Activated T-cell treated with anti-CD3 and anti-CD28 coated beads for 24 hours (primary cell): ENCODE measurements around the gene FAM149A.

ENCODE experiments used
- DNase-seq: peaks from one replicate; pipeline ENCODE4 v3.0.0-alpha.2; 2020; ENCODE audit warnings: low read depth

FAM149A gene

DNA sequence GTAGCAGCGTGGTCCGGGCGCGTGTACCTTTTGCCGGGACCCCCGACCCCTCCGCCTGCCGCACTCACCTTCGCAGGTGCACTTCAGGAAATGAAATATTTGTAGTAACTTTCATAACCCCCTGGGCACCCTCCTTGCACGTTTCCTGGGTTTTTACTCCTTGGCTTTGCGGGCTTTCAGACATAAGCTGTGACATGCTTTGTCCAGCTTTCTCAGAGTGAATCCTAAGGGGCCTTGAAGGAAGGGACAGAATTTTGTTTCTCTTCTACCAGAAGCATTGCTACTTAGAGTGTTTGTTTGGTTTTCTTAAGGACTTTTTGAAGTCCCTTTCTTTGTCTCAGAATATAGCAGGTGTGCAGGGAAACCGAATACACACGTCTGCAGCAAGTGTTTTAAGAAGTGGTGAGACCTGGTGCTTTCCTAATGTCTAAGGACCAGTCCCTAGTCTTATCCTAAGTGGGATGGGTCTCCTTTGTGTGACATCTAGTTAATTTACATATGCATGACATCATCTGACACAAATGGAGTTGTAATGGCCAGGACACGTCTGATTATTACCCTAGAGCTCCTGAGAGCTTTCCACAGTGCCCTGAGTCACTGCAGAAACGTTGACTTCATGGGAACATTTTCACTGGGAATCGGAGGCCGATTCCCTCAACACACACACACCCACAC, 1.3 kb downstream of the FAM149A start:
- DNase-seq: no peak

DNA sequence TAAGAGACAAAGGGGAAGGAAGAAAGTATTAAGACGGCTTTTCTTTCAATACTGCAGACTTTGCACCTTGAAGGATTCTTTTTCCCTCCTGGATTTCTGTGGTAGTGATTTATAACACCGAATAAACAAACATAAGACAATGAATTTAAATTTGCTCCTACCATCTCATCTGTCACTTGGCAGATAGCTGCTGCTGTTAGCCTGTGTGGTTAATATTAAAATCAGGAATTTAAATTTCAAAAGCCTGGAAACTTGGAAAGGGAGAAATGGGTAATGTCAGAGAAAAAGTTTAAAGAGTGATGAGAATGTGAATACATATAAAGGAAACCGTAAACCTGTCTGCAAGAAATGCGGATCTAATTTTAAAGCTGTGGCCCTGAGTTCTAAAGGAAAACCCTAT, 3.4 kb downstream of the FAM149A start:
- no peak for DNase-seq

DNA sequence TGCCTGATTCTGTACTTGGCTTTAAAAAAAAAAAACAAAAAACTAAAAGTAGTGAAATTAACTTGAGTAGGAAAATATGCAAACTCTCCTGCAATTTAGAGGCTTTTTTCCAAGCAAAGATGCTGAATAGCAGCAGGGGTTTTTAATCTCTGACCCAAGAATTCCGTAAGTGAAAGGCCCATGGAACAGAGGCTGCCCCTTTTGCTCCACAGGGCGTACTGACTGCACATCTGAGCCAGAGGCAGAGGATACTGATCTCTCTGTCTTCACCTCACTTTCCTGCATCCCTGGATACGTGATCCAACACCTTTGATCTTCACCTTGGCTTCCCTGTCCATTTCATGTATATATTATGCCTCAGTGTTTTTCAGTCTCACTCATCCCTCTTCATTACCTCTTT, 3.9 kb downstream of the FAM149A start:
- DNase-seq: no peak

DNA sequence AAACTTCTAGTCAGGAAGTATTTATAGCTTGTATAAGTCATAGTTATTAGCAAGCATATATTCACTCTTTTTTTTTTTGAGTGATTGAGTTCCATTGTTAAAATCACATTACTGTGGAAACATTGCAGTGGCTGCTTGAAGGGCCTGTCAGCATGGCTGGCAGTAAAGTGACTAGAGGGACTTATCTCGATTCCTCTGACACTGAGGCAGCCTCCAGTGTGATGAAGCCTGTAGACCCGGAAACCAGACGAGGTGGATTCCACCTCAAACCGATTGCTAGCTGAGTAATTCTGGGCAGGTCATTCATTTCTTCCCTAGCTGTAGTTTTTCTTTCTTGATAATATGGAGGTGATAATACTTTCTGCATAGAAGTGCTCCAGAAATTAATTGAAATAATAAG, 4.7 kb downstream of the FAM149A start:
- DNase-seq: no peak

DNA sequence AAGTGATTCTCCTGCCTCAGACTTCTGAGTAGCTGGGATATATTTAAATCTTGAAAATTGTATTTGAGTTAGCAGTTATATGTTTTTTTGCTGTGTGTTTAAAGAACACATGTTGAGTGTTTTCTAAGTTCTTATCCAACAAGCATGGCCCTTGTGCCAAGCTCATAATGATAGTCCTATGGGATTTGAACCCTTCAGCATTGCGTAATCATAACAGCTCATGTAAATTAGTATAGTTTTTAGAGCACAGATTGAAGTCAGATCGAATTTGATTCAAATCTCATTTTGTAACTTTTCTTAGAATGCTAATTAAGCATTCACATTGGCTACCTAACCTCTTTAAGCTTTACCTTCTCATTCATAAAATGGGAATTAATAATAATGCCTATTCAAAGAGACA, 12.2 kb downstream of the FAM149A start:
- DNase-seq: no peak

DNA sequence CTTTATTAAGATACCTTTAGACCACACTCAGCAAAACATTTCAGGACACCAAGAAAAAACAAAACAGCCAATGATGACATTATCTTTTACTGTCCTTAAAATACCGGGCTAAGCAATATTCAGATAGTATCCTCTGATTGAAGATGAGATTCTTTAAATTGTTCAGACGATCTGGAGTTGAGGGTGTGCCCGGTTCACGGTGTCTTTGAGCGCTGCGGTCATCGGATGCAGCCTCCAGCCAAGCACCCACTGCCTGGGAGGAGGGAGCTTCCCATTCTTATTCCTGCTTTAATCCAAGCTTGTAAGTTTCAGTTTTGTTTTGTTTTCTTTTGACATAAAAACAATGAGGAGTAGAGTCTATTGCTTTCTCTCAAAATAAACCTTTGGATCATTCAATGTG, 14.1 kb downstream of the FAM149A start:
- no peak for DNase-seq

DNA sequence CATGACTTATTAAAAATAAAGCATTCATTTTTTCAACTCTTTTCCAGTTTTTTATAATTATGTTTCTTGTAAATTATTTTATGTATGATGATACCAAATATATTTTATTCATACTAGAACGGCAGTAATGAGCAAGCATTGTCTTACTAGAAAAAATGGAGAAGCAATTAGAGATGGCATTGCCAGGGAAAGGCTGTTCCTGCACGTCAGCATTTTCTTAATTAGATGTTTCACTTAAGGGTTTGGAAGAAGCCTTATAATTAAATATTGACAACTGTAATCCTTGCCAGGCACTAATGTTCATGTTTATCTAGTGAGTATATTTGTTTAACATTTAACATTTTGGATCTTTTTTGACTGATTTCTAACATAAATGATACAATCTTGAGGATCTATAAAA, 16.6 kb downstream of the FAM149A start:
- no peak for DNase-seq

DNA sequence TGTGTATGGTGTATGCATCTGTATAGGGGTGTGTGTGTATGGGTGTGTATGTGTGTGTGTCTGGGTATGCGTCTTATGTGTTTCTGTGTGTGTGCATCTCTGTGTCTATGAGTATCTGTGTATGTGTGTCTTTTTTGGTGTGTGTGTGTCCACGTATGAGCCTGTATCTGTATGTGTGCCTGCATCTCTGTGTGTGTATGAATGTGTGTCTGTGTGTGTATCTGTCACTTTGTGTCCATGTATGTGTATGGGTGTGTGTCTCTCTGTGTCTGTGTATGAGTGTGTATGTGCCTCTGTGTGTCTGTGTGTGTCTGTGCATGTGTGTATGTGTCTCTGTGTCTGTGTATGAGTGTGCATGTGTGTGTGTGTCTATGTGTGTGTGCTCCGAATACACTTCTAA, 24.3 kb downstream of the FAM149A start:
- no peak for DNase-seq

DNA sequence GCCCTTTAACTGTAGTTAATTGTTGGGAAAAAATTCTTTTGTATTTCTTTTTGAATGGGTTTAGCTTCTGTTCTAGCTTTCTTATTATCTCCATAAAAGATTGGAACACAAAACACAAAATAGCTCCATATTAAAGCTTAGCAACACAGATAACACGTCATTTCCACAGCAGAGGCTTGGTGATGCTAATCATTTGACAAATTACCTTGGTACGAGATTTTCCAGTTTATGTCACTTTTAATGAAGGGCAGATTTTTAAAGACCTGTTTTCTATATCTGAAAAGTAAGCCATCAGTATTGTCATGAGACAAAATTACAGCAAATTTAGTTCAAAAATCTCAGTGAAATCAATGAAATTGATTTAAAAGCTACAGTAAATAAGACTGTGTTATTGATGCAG, 27.4 kb downstream of the FAM149A start:
- DNase-seq: no peak

DNA sequence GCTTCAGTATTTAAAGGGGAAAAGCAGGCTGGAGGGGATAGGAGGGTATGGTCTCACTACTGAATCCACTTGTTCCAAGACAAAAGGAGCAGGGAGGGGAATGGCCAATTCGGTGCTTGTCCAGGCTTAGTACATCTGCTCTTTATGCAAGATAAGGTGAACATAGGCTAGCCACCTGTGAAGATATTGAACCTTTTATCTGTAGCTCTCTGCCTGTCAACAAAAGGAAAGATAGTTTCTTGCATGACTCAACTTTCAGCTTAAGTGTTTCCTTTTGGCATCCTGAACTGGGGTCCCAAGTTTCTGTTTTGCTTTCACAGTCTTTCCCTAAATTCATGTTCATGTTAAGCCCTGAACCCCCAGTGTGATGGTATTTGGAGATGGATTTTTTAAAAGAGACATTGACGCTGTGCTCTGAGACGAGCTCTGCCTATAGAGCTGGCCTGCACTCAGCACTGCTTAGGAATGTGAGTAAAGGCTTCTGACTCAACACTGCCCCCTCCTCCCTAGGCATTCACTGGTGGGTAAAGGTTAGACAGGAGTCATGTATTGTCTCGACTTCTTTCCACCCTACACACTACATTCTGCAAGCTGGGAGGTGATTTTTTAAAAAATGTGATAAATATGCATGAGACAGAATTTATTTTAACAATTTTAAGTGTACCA, 28.2 kb downstream of the FAM149A start:
- no peak for DNase-seq

DNA sequence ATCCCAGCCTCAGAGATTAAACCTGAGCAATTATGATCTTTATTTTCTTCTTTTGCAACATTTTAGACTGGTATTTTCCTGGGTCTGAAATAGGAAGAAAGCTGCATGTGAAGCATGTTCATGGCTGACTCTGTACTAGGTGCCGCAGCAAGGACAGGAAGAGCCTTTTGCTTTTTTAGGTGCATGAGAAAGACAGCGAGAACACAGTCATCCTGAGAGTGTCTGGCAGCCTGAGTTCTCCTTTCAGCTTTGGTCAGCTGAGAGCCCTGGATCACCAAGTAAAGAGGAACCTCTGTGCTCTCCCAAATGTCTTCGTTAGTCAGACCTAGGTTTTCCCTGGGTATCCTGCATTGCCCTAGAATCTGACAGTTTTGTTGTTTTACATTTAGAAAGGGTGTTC, 29.8 kb downstream of the FAM149A start:
- DNase-seq: no peak

DNA sequence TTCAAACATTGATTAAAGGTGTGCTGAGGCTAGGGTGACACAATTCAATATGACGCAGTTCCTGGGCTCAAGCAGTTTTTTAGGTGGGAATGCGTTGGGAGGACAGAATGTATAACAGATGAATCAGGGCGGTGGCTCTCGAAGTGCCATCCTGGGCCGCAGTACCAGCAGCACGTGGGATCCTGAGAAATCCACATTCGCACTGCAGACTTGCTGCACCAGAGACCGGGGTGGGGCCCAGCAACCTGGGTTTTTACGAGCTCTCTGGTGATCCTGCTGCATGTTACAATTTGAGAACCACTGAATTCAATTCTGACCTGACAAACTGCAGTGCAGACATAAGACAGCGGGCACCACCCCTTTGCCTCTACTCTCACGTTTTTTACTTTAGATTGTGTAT, 30.4 kb downstream of the FAM149A start:
- no peak for DNase-seq

DNA sequence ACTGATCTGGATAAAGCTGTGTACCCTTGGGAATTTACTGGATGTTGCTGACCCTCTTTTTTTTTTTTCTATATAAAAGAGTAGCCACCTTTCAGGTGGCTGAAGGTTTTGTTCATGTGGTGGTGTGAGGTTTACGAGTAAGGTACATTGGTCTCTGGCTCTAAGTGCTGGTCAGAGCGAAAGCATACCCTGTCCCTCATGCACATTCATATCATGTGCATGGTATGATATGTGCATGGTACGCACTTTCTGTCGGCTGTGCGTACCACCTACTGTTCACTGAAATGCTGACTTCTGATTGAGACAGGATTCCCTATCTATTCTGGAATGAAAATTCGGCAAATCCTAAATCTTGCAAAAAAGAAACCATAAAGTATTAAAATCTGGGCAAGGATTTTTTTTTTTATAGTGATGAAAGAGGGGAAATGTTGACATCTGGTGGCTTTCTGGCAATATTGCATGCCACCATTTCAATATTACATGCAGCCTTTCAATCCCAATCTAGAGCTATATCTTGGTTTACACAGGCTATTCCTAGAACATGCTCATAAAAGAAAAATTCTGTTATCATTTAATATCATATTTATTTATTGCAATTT, 32.8 kb downstream of the FAM149A start:
- no peak for DNase-seq

DNA sequence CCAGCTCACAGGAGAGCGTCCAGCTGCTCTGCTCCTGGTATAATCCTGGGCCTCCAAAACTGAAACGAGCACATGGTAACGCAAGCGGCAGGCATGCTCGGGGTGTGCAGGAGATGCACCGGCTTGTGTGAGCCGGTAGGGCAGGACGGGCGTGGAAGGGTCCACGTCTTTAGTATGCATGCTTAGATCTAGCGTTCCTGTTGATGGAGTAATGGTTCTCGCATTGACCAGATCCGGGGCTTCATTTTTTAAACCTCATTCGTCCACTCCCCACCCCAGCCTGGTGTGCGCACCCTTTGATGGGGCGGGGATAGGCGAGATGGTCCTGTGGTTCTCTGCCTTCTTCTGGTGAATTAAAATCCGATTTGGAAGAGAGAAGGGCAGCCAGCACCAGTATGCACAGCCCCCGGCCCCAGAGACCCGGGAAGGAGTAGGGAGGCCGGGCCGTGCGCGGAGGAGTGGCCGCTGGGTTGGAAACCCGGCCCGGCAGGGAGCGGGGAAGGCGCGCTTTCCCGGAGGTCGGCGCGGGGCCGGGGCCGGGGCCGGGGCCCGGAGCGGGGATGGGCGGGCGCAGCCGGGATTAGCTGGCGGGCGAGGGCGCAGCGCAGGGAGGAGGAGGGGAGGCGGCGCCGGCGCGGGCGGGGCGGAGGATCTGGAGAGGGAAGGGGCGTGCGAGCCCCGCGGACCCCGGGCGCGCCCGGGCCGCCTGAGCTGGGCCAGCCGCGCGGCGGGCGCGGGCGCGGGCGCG, 39.9 kb downstream of the FAM149A start:
- no peak for DNase-seq

DNA sequence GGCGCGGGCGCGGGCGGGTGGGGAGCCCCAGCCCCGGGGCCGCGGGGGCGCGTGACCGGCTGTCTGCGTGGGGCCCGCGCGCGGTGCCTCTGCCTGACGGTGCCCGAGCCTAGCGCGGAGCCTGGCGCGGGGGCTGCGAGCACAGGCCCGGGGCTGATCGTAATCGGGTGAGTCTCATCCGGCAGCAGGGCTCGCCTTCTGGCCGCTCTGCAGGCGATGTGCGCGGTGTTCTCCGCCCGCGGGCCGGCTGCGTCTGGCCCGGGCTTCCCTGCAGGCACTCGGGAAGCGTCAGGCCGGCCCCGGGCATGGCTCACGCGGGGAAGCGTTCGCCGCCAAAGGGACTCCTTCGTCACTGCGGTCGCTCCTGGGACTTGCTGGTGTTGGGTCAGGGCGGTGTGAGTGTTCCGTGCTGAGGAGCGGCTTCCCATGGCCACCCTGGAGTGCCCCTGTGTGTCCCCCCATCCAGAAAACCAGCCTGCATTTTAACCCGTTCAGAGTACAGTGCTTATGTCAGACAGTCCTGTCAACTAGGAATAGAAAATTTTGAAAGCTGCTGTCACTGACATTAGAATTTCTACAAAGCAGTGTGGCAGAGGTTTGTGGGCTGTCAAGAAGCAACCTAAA, 40.6 kb downstream of the FAM149A start:
- DNase-seq: no peak

DNA sequence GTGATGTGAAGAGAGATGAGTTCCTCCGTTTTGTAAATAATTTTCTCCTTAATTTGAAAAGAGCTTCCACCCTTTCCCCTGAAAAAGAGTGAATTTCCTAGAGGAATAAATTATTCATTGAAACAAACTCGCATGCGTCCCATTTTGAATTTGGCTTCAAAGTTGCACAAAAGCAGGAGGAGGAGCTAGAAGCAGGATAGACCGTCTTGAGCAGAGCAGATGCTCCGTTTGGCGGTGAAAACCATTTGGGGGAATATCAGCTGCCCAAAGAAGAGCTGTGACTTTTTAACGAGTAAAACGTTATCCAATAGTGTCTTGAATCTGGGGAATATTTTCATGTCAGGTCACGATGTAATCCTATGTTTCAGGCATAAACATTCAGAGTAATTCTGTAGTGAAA, 42.0 kb downstream of the FAM149A start:
- no peak for DNase-seq

DNA sequence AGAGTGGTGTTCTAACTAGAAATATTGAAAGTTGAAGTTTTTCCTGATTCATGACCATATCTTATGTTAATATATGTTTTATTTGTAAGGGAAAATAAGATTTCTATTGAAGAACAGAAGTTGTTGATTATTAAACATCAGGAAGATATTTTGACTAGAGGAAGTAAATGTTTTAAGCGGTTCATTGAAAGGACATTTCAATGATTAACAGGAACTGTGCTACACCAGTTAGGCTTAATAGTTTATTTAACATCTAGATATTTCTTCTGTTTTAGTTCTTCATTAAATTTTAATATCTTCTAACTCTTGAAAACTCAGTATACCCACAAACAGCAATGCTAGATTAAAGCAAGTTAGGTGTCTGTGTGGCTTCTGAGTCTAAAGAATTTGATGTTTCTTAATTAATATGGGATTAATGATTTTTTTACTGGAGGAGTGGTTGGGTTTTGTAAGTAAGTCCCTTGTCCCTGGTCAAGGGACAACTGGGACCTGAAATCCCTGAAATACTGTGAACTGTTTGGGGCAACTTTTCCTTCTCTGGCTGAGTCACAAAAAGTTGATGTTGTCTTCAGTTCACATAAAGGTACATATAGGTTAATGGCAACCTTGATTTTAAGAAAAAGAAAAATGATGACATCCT, 44.0 kb downstream of the FAM149A start:
- no peak for DNase-seq

DNA sequence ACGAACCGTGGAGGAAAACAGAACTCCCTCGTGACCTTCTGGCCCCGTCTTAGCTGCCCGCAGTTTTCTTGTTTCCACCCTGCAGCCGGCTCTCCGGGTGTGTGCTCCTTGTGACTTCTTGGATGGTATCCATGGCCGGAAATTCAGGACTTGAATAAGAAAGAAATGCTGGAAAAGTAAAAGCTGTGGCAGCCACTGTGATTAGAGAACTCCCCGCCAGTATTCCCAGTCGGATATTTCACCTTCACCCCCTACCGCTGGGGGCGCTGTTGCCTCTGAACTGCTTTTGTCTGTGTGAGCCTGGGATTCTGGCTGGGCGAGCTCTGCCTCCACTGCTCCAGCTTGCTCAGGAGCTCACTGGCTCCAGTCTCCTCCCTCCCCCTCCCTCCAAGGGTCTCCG, 45.4 kb downstream of the FAM149A start:
- no peak for DNase-seq

DNA sequence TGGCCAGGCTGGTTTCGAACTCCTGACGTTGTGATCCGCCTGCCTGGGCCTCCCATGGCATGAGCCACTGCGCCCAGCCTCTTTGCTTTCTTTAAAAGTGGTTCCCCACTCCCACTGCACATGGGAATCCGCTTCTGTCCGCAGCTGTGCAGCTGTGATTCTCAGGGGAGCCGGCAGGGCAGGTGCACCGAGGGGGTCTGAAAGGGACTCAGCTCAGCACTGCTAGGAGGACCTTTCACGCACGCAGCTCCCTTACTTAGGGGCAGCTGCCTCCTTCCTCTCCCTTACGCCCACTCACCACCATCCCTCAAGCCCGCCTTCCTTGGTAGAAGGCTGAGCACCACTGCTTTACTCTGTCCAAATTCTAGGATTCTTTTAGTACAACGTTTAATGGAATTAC, 46.4 kb downstream of the FAM149A start:
- DNase-seq: no peak

DNA sequence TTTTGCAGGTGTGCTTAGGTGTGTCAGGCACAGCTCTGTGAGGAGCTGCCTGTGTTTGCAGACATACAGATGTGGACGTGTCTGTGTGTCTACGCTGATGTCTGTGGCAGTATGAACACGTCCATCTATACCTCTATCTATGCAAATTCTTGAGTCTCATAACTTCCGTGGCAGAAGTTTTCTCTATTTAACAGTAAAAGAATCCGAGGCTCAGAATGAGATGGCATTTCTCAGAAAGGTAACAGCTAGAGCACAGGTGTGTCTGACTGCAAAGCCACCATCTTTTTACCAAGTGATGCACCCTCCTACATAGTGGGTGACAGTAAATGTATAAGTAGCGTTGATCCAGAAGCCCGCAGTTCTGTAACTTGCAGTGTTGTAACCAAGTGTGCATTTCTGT, 47.0 kb downstream of the FAM149A start:
- DNase-seq: no peak

DNA sequence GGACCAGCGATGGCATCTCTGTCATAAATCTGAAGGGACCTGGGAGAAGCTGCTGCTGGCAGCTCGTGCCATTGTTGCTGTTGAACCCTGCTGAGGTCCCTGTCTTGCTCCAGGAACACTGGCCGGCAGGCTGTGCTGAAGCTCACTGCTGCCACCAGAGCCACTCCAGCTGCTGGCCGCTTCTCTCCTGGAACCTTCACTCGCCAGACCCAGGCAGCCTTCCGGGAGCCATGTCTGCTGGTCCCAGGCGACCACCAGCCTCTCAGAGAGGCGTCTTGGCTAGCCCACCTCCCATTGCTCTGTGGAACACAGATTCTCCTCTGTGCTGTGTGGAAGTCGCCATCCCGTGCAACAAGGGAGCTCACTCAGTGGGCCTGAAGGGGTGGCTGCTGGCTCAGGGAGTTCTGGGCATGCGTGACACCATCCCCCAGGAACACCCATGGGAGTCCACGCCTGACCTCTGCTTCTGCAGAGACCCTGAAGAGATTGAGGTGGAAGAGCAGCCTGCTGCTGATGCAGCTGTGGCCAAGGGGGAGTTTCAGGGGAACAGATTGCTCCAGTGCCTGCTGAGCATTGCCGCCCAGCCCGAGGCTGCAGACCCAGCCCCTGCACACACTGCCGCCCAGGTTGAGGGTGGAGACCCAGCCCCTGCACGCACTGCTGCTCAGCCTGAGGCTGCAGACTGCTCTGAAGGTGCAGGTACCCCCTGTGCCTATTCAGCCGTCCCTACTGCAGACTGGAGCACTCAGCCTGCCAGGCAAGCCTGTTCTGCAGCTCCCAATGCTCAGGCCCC, 53.7 kb downstream of the FAM149A start:
- DNase-seq: no peak
